ENCODE data around the gene TWIST1.

TWIST1 gene

DNA sequence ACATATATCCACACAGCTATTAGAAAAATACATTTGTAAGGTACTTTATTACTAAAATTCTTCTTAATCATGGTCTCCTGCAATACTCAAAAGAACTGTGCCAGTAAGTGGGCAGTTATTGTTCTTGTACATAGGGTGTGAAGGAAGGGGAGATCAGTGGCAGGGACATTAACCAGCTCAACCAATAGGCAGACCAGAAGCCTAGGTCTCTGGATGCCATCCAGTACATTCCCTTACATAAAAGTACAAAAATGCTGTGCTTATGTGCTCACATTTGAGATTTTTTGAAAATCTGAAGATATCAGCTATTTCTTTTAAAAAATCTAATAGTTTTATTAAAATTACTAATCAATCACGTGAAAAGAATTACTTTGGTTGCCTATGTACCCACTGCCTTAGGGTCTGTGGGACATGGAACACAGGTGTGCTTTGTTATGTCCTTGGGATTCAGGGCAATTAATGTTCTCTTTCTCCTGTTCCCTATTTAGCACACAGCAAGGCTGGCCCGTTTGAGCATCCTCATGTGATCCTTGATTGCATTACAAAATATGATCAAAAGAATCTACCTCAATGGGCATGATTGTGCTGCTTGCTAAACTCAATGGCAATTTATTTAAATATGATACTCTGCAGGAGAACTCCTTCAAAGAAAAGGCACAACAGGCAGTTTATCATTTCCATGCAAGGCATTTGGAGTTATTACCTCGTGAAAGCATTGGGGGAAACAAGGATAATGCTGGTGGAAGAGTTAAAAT lies 22.7 kb downstream of the TWIST1 start:
- no peak for DNase-seq (ENCODE audit: low read depth)

DNA sequence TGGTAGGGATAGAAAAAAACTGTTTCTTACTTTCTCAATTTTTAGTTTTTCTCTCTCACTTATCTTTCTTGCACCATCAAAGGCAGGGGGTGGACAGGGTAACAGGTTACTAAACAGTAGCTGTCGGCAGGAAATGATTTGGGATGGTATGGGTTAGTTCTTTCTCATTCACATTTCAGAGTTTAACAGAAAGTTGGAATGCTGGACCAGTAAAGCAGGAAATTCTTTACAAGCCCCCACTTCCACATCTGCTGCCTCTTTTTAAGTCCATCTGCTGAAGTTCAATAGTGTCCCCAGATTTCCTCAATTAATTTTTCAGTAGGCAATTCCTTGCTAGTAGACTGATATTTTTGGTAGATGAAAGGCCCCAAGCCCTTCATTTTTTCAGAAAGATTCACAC lies 23.3 kb downstream of the TWIST1 start:
- DNase-seq (ENCODE audit: low read depth) = no peak

DNA sequence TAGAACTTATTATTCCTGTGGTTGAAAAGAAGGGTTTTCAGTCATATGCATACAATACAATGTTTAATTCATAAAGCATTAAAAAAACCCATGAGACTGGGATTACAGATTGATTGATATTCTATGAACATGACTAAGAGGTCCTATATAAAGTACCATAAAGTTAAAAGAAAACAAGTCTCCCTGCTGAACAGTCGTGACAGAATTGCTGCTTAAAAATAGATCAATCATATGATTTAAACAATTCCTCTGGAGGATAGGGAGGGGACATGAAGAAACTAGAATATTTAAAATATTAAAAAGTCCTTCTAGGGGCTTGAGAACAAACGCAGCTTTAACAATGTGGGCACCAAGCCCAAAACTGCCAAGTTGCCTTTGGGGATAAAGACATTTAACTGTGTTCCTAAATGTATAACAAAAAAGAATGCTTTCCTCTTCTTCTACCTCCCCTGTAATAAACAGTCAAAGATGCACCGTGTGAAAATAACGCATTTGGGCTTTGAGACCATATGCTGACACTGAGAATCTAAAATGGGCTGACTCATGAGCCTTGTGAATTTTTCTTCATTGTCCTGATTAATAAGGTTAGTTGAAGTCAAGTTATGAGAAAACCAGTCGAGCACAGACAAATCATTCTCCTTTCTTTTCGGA lies 25.8 kb downstream of the TWIST1 start:
- DNase-seq (ENCODE audit: low read depth) = no peak

DNA sequence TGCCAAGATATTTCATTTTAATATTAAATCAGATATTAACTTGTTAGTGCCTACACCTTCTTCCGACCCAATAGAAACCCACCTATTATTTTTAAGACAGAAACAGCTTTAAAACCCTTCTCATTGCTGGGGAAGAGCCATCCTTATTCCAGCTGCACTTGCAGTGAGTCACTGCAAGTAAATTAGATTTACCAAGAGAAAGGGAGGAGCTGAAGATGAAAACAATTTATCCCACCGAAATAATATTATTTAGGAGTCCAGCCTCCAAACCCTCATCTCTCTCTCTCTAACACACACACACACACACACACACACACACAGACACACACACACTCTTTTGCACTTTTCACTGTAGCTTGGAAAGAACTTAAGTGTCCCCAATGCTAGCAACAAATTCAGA lies 26.9 kb downstream of the TWIST1 start:
- no peak for DNase-seq (ENCODE audit: low read depth)

DNA sequence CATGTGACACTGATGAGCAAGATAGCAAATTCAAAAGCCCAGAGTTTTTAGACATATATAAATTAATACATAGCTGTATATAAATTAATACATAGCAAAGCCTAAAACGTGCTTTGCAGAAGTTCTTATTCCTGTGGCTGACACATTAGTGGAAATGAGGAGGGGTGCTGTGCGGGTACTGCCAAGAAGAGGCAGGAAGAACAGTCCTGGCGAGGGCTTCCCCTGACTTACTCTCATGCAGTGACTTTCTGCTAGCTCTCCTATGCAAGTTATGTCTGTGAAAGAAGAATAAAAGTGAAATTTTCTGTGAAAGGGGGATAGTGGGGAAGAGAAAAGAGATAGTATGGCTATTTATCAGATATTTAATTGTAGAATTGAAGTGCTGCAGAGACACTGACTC lies 27.6 kb downstream of the TWIST1 start:
- DNase-seq (ENCODE audit: low read depth) = no peak

DNA sequence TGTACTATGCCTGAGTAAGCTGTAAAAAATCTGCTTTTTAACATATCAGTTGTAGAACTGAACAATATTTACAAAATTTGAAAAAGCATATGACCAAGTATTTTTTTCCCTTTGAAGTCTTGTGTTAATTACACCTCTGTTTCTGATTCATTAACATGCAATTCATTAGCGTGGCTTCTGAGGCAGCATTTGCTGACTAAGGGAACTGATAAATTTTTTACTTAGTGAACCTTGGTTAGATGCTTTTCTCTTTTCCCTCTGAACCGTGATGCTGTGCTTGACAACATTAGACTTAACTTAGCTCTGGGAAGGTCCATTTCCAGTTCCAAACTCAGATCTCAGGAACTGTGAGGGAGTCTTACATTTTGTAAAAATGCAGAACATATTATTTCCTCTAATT lies 28.1 kb downstream of the TWIST1 start:
- no peak for DNase-seq (ENCODE audit: low read depth)

DNA sequence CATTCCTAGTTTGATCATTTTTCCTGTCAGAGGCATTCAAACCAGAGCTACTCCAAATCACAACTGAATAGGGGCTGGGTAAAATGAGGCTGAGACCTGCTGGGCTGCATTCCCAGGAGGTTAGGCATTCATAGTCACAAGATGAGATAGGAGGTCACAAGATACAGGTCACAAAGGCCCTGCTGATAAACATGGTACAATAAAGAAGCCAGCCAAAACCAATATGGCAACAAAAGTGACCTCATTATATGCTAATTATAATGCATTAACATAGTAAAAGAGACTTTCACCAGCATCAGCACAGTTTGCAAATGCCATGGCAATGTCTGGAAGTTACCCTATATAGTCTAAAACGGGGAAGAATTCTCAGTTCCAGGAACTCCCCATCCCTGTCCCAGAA lies 37.3 kb downstream of the TWIST1 start:
- DNase-seq (ENCODE audit: low read depth) = no peak

DNA sequence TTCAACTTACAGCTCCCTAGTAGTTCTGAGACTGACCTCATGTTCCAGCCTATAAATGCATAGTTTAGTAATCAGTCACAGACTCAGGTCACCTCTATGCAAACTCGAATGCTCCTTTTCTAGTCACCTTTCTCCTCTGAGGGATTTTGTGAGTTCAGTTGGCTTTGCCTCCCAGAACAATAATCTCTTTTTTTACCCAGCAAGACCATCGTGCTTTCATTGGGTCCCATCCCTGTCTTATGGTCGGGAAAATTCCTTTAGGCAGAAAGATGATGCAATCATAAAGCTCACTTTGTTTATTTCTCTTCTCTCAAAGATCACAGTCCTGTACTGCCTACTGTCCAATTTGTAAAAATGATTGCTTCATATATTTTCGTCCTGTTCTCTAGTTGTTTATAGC lies 38.4 kb downstream of the TWIST1 start:
- peak; percentile 84 for DNase-seq (ENCODE audit: low read depth)

DNA sequence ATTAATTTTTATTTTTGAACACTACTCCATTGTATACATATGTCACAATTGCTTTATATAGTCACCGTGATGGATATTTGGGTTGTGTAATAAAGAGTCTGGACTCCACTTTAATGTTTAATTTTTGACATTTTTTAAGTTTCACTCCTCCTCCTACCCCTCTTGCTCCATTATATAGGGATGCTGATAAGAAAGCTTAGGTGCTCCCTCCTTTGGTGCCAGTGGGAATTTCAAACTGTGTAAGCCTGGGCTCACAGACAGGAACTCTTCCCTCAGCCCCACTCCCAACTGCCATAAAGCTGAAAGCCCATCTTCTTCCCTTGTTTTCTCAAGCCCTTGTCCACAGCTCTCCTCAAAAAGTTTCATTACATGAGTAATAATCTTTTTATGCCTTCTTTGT lies 47.6 kb downstream of the TWIST1 start:
- no peak for DNase-seq (ENCODE audit: low read depth)

DNA sequence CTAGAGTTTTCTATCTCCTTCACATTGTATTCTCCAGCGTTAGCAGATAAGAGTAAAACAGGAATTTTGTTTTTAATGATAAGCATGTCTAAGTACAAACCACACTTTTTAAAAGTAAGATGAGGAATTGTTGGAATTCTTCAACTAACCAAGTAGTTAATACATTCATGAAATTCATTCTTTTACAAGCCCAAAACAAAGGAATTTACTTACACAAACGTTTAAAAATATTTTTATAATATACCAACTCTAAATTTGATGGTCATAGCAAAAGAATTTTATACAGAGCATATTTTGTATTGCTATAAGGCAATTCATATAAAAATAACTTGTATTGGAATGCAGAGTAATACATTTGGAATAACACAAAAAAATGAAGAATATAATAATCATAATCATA lies 51.3 kb downstream of the TWIST1 start:
- no peak for DNase-seq (ENCODE audit: low read depth)

Measured in fibroblast of gingiva (primary cell).